Nephron progenitor cell (in vitro differentiated cells): ENCODE measurements around the gene HAAO.

Experiments used
- DNase-seq: peaks from one replicate; pipeline ENCODE4 v3.0.0; 2021
- H3K27ac Mint-ChIP-seq: 2 replicates; pipeline ENCODE4 v1.8.0; 2021; ENCODE audit warnings: mild to moderate bottlenecking, moderate library complexity, mixed read lengths
- H3K27me3 Mint-ChIP-seq: 2 replicates; pipeline ENCODE4 v1.8.0; 2021; ENCODE audit warnings: mild to moderate bottlenecking, low read depth, mixed read lengths; ENCODE audit not compliant: poor library complexity
- H3K36me3 Mint-ChIP-seq: 2 replicates; pipeline ENCODE4 v1.8.0; 2021; ENCODE audit warnings: low read depth, mixed read lengths
- H3K4me1 Mint-ChIP-seq: 2 replicates; pipeline ENCODE4 v1.8.0; 2021; ENCODE audit warnings: mixed read lengths
- H3K4me3 Mint-ChIP-seq: 2 replicates; pipeline ENCODE4 v1.8.0; 2021; ENCODE audit warnings: mild to moderate bottlenecking, moderate library complexity, mixed read lengths
- H3K9me3 Mint-ChIP-seq: 2 replicates; pipeline ENCODE4 v1.8.0; 2021; ENCODE audit warnings: mild to moderate bottlenecking, moderate library complexity, mixed read lengths
- CTCF ChIP-seq: fragments of 200-600 bp; sonication (generic); IDR thresholded peaks from 2 replicates; pipeline ENCODE4 v1.5.0; 2021; ENCODE audit warnings: antibody characterized with exemption

HAAO gene

DNA sequence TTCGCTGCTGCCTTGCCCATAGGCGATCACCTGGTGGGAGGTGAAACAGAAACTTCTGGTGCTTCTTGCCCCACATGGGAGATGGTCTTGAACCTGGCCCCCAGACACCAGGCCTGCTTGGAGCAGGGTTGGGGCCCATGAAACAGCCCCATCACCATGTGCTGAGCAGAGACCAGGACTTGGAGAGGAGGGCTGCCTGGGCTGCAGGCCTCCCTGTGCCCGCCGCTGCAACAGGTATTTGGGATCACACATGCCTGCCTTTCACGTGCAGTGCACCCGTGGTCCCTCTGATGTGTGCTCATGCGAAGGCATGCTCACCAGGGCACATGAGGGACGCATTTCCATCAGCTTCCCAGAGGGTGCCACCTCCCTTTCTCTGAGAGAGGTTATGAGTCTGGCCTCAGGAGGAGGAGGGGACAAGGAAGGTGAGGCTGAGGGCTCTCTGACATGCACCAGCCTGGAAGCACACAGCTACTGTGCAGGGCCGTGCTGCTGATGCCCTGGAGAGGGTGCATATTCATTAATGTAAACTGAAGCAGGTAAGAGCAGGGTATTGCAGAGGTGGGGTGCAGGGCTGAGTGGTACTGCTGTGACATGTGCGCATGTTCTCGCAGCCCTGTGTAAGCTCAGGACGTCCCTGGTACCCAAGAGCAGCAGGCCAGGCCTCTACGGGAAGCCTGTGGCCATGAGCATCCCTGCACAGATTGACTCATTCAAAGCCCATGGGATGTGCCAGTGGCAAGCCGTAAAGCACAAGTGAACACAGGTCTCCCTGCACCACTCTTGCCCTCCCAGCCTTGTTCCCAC is 24.3 kb downstream of the HAAO start:
- Mint-ChIP-seq H3K9me3 (no peaks in the 10 kb centered on the region), H3K4me1 (peaks cover 11% of the 10 kb centered on the region), H3K4me3 (no peak overlapping the region), H3K27ac (no peak overlapping the region), H3K27me3 (peaks cover 9% of the 10 kb centered on the region), H3K36me3 (peaks cover 1% of the 10 kb centered on the region)
- no peak for DNase-seq
- no peak for TF ChIP-seq CTCF

GRCh38 chr2:42767080-42767898 is 25.1 kb downstream of the HAAO start:
- H3K27me3 Mint-ChIP-seq: peaks cover 9% of the 10 kb centered on the region
- DNase-seq: no peak
- no peak overlapping the region for H3K27ac Mint-ChIP-seq
- H3K4me3 Mint-ChIP-seq: no peak overlapping the region
- peaks cover 6% of the 10 kb centered on the region for H3K36me3 Mint-ChIP-seq
- H3K4me1 Mint-ChIP-seq: peaks cover 11% of the 10 kb centered on the region
- TF ChIP-seq CTCF: no peak
- H3K9me3 Mint-ChIP-seq: no peaks in the 10 kb centered on the region

GRCh38 chr2:42765686-42766085 is 26.7 kb downstream of the HAAO start:
- Mint-ChIP-seq H3K9me3 (no peaks in the 10 kb centered on the region), H3K27ac (no peak overlapping the region), H3K4me3 (no peak overlapping the region), H3K27me3 (peaks cover 9% of the 10 kb centered on the region), H3K4me1 (peaks cover 11% of the 10 kb centered on the region), H3K36me3 (peaks cover 6% of the 10 kb centered on the region)
- DNase-seq: no peak
- no peak for TF ChIP-seq CTCF

- Mint-ChIP-seq H3K27ac (no peak overlapping the region), H3K27me3 (peaks cover 13% of the 10 kb centered on the region), H3K4me1 (peaks cover 11% of the 10 kb centered on the region), H3K4me3 (no peak overlapping the region), H3K9me3 (no peaks in the 10 kb centered on the region), H3K36me3 (peaks cover 10% of the 10 kb centered on the region)
- no peak for DNase-seq
- no peak for TF ChIP-seq CTCF
These were observed 27.5 kb downstream of the HAAO start for GRCh38 chr2:42764901-42765300.

- H3K36me3 Mint-ChIP-seq: peaks cover 12% of the 10 kb centered on the region
- H3K9me3 Mint-ChIP-seq: no peaks in the 10 kb centered on the region
- no peak for TF ChIP-seq CTCF
- H3K4me3 Mint-ChIP-seq: no peak within 1 kb of the TSS
- H3K27ac Mint-ChIP-seq: peak within 1 kb of the TSS; percentile 75
- peaks cover 6% of the 10 kb centered on the region for H3K4me1 Mint-ChIP-seq
- DNase-seq: no peak
- H3K27me3 Mint-ChIP-seq: peaks cover 13% of the 10 kb centered on the region
These were observed 28.3 kb downstream of the HAAO start, which contains the start of gene OXER1 for GRCh38 chr2:42764096-42764495. TSS of gene OXER1 (minus strand) at chr2:42764135. CDS start at chr2:42764062, 73 bp downstream.
